NCI-H2227 (cell line): ENCODE measurements around the gene CUX1.
"Not testable (repeated sequence)": the region's sequence is repeated elsewhere in the genome, so short reads cannot be mapped to it uniquely, and the experiment has no call there.

Experiments
- DNase-seq: peaks from one replicate; lab custom pipeline; 2025; ENCODE audit not compliant: unreplicated experiment; lab: John Stamatoyannopoulos, UW

Gene CUX1

GRCh38 chr7:102292813-102293798, 475.7 kb downstream of the CUX1 start:
- DNase-seq, result peak; percentile 44

- DNase-seq, result no peak
Observed at GRCh38 chr7:102294589-102294988, 477.2 kb downstream of the CUX1 start.

GRCh38 chr7:102295346-102296178, 478.1 kb downstream of the CUX1 start:
- DNase-seq, result peak; percentile 39

DNA sequence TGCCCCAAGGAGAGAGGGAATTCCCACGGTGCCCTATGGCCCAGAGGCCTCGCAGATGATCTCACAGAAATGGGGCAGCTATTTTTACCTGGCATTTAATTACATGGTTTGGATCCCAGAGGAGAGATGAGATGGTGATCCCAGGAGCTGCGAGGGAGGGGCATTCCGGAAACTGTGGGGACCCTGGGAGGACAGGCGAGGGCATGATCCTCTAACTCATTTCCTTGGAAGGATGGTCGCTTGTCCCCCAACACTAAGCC, 478.7 kb downstream of the CUX1 start:
- no peak for DNase-seq

DNA sequence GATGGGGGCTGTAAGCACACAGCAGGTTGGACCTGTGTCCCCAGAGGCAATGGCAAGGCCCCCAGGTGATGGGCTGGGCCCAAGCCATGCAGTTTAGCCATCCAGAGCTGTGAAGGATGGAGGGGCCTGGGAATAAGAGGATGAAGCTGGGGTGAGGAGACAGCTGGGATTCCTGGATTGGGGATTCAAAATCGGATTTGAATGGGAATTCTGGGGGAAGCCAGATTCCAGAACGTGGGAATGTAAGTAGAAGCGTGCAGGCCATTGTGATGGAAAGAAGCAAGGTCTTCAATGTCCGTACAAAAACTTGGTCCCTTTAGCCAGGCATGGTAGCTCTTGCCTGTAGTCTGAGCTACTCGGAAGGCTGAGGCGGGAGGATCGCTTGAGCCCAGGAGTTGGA, 479.1 kb downstream of the CUX1 start:
- no peak for DNase-seq

DNA sequence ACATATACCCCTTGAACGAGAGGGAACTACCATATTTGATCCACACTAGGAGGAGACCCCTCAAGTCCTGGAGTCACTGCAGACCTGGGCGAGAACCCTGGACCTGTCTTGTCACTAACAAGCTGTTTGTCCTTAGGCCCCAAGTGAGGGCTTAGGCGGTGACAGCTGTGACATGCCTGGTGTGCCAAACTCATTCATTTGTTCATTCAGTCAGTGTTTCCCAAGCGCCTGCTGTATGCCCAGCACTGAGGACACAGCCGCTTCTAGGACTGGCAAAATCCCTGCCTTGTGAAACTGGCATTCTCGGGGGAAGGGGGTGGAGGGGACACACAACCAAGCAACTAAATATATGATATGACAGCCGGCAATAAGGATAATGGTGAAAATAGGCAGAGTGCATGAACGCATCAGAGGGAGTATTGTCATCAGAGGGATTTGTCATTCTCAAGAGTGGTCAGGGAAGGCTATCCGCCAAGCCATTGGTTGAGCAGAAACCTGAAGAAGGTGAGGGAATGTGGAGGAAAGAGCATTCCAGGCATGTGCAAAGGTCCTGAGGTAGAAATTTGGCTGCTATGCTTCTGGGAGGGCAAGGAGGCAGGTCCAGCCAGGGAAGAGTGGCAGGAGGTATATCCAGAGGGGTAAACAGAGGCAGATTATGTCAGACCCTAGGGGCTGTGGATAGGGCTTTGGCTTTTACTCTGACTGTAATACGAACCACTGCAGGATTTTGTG, 480.2 kb downstream of the CUX1 start:
- no peak for DNase-seq

DNA sequence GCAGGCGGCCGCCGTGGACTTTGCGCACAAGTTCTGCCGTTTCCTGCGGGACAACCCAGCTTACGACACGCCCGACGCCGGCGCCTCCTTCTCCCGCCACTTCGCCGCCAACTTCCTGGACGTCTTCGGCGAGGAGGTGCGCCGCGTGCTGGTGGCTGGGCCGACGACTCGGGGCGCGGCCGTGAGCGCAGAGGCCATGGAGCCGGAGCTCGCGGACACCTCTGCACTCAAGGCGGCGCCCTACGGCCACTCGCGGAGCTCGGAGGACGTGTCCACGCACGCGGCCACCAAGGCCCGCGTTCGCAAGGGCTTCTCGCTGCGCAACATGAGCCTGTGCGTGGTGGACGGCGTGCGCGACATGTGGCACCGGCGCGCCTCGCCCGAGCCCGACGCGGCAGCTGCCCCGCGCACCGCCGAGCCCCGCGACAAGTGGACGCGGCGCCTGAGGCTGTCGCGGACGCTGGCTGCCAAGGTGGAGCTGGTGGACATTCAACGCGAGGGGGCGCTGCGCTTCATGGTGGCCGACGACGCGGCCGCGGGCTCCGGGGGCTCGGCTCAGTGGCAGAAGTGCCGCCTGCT, 483.3 kb downstream of the CUX1 start:
- no peak for DNase-seq

GRCh38 chr7:102301367-102301766, 483.9 kb downstream of the CUX1 start:
- DNase-seq, result not testable (repeated sequence)

DNA sequence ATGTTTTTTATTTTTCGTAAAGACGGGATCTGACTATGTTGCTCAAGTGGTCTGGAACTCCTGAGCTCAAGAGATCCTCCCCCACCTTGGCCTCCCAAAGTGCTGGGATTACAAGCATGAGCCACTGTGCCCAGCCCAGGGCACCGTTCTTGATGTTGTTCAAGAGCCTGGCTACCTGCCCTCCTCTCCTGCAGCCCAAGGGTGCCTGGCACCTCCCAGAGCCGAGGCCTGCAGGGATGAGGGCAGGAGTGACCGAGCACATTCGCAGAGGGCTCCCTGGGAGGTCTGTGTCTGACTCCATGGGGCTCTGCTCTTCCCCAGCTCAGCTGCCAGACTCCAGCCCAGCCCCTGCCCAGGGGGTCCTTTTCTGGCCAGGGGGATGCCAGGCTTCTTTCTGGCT, 484.6 kb downstream of the CUX1 start:
- DNase-seq, result no peak

DNA sequence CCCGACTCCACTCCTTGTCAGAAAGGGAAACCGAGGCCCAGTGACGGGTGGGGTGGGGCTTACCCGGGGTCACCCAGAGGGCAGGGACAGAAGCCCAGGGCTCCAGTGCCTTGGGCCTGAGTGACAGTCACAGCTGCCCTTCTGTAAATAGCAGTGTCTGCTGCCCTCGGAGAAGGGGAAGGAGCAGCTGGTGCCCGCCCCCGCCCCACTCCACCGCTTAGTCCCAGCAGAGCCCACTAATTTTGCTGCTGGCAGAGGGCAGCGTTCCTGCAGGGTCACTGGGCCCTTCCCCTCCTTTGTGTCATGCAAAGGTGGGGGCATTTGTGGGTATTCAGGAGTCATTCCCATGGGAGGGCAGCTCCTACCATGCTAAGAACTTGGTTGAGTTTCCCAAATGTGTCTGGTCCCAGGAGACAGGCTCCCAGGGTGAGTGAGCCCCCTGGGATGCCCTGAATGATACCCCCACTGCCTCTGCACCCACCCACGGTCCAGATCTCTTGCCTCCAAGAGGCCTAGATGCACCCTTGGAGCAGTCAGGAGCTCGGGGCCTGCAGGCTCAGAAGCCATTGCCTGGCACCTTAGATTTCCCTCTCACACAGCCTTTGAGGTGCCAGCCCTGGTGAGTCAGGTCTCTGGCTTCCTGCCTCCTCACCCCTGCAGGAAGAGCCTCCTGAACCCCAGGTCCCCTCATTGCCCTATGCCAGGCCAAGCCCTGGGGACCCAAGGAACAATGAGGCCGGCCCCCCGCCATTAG, 486.4 kb downstream of the CUX1 start:
- peak; percentile 53 for DNase-seq

DNA sequence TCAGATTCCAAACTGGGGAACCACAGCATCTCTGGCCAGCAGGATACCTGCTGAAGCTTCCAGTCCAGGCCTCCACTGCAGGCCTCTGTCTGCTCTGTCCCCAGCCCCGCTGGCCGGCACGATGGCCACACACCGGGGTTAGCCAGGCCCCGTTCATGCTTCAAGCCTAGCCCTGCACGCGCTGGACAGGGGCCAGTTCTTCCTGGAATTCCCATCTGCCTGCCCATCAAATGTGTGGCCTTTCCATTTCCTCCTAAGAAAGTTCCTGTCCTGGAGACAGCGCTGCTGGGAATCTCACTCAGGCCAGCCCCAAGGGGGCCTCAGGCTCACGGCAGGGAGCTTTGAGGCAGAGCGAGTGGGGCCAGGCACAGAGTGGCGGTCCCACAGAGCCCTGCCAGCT, 487.2 kb downstream of the CUX1 start:
- no peak for DNase-seq

DNA sequence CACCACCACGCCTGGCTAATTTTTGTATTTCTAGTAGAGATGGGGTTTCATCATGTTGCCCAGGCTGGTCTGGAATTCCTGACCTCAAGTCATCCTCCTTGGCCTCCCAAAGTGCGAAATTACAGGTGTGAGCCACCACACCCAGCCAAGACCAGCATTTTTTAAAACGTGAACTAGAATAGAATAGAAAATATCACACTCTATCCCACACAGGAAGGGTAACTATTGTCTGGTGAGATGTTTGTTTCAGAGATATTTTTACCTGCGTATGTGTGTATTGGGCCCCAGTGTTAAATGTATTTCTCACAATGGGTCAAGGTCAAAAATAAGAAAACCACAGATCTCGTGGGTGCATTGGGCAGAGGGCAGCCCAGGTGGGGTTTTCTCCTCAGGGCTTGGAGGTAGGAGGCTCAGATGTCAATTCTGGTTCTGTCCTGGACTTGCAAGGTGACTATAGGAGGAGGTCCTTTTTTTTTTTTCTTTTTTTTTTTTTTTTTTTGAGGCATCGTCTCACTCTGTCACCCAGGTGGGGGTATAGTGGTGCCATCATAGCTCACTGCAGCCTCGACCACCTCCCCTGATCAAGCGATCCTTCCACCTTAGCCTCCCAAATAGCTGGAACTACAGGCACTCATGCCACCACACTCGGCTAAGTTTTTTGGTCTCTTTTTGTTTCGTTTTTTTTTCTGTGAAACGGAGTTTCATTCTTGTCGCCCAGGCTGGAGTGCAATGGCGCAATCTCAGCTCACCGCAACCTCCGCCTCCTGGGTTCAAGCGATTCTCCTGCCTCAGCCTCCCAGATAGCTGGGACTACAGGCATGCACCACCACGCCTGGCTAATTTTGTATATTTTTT, 488.2 kb downstream of the CUX1 start:
- DNase-seq, result no peak

- DNase-seq, result peak; percentile 54
Observed at GRCh38 chr7:102306916-102307677, 489.7 kb downstream of the CUX1 start.

DNA sequence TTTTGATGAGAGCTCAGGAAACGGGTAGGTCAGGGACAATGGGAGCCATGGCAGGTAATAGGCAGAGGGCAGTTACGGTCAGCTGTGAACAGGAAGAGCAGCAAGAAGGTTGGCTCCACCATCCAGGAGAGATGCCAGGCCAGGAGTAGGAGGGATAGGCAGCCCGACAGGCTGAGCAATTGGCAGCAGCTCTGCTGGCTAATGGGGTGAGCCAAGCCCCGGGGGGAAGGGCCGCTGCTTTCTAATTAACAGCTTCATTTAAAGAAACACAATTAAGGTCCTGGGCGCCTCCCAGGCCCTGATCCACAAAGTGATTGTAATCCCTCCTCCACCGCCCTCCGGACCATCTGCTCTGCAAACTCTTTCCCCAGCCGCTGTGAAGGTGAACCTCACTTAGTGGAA, 493.0 kb downstream of the CUX1 start:
- no peak for DNase-seq

DNA sequence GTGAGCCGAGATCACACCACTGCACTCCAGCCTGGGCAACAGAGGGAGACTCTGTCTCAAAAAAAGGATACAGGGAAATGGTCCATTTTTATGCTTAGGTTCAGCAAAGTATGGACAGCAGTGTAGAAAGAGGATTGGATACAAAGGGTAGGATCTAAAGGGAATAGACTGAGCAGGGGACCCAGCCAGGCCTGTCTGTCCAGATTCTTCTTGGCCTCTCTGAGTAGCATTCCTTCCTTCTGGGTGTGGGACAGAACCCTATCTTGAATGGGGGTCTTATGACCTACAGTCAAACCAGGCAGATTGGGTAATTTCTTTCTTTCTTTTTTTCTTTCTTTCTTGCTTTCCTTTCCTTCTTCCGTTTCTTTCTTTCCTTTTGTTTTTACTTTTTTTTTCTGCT, 494.9 kb downstream of the CUX1 start:
- DNase-seq, result no peak

- no peak for DNase-seq
Observed at GRCh38 chr7:102313997-102314780, 496.8 kb downstream of the CUX1 start.

GRCh38 chr7:102317231-102318059, 500.0 kb downstream of the CUX1 start:
- DNase-seq, result no peak
